GM12878 (cell line): Measurements from ENCODE around the gene SLC12A3. TPM values are rescaled to one million over a fixed set of nuclear protein-coding genes. Genes with fewer than 3 reads are reported as not detected.

ENCODE experiments used
- ATAC-seq: fragments of 200-7000 bp; cut with Tn5 transposase; 3 replicates; pipeline ENCODE4 v1.9.1; 2020; ENCODE audit warnings: mild to moderate bottlenecking, moderate library complexity
- BruUV-seq: library from RNA; stranded (reverse); fragments of 400-500 nt; replicated peaks from 2 replicates; lab custom pipeline; 2021; lab: Mats Ljungman, UMichigan
- CTCF ChIA-PET: fragments of 300-600 bp; sonication (Branson Sonifier 250); formaldehyde crosslinking; extraction: SDS; loops from one replicate; lab custom pipeline; 2021; ENCODE audit warnings: inconsistent platforms; lab: Yijun Ruan, JAX
- POLR2A ChIA-PET: fragments of 350-600 bp; formaldehyde crosslinking; extraction: SDS; loops from one replicate; lab custom pipeline; 2021; ENCODE audit warnings: inconsistent platforms; lab: Charles Lee
- RAD21 ChIA-PET: fragments of 300-600 bp; sonication (Branson Sonifier 250); formaldehyde crosslinking; loops from one replicate; lab custom pipeline; 2023; ENCODE audit warnings: antibody characterized with exemption; ENCODE audit not compliant: unreplicated experiment; lab: Charles Lee
- SMC1A ChIA-PET: fragments of 300-600 bp; sonication (Branson Sonifier 250); formaldehyde crosslinking; loops from one replicate; lab custom pipeline; 2023; ENCODE audit not compliant: unreplicated experiment, uncharacterized antibody; lab: Charles Lee
- DNase-seq: peaks from one replicate; pipeline ENCODE4 v3.0.0-alpha.2; 2011; ENCODE audit warnings: low read depth, low spot score
- FAIRE-seq: peaks from 3 replicates; lab custom pipeline; 2011; peaks lifted over from hg19 to GRCh38; lab: Jason Lieb, UNC
- H2AFZ ChIP-seq: 2 replicates; pipeline ENCODE4 v1.6.0; 2011; ENCODE audit warnings: low read depth, low read length, control low read depth; ENCODE audit not compliant: control insufficient read depth
- H3K27ac ChIP-seq: 2 replicates; pipeline ENCODE4 v1.5.1; 2011; ENCODE audit warnings: control low read depth; ENCODE audit not compliant: control insufficient read depth, insufficient read depth
- H3K27me3 ChIP-seq, 2 experiments: replicated peaks in 1 of 2; 2 replicates each; pipeline versions ENCODE4 v1.6.0 to v1.6.1; 2011; ENCODE audit warnings: low read length in 1 of 2; ENCODE audit not compliant: control insufficient read depth in 2 of 2, insufficient read depth in 2 of 2
- H3K36me3 ChIP-seq, 2 experiments: 2 replicates each; pipeline ENCODE4 v1.5.1; 2011; ENCODE audit warnings: low read length in 1 of 2; ENCODE audit not compliant: control insufficient read depth in 2 of 2, insufficient read depth in 2 of 2
- H3K4me1 ChIP-seq: 2 replicates; pipeline ENCODE4 v1.6.1; 2011; ENCODE audit warnings: mild to moderate bottlenecking, low read length, moderate library complexity, mixed read lengths; ENCODE audit not compliant: control insufficient read depth, insufficient read depth
- H3K4me2 ChIP-seq: 2 replicates; pipeline ENCODE4 v1.6.0; 2011; ENCODE audit warnings: control low read depth; ENCODE audit not compliant: control insufficient read depth, insufficient read depth
- H3K4me3 ChIP-seq: fragments of 200-600 bp; sonication (generic); 2 replicates; pipeline ENCODE4 v1.5.1; 2016
- H3K79me2 ChIP-seq: 2 replicates; pipeline ENCODE4 v1.6.0; 2011; ENCODE audit warnings: low read length; ENCODE audit not compliant: control insufficient read depth, insufficient read depth
- H3K9ac ChIP-seq: 2 replicates; pipeline ENCODE4 v1.8.0; 2011; ENCODE audit warnings: low read length, control low read depth, mixed read lengths; ENCODE audit not compliant: control insufficient read depth, insufficient read depth
- H3K9me3 ChIP-seq: replicated peaks from 3 replicates; pipeline ENCODE4 v1.5.1; 2011; ENCODE audit warnings: mild to moderate bottlenecking, low read length; ENCODE audit not compliant: control insufficient read depth, insufficient read depth
- H4K20me1 ChIP-seq: 2 replicates; pipeline ENCODE4 v1.6.0; 2011; ENCODE audit not compliant: control insufficient read depth, insufficient read depth
- BRCA1 ChIP-seq: IDR thresholded peaks from 2 replicates; pipeline ENCODE4 v1.6.1; 2011; ENCODE audit warnings: low read depth, low read length, improper control_type of control experiment
- EP300 ChIP-seq, 2 experiments: fragments of 150-350 bp in 1 of 2; IDR thresholded peaks; 2 replicates each; pipeline ENCODE4 v1.6.1; 2011 to 2012; ENCODE audit warnings: low read depth in 2 of 2, low read length in 2 of 2, borderline replicate concordance in 1 of 2, improper control_type of control experiment in 1 of 2, inconsistent platforms in 1 of 2; ENCODE audit not compliant: control insufficient read depth in 1 of 2
- FOXK2 ChIP-seq: fragments of 450-650 bp; IDR thresholded peaks from 2 replicates; pipeline ENCODE4 v1.6.1; 2017; ENCODE audit warnings: mild to moderate bottlenecking, moderate library complexity
- MTA3 ChIP-seq: IDR thresholded peaks from 2 replicates; pipeline ENCODE4 v1.6.1; 2012; ENCODE audit warnings: low read length, inconsistent platforms, borderline replicate concordance
- PAX8 ChIP-seq: fragments of 450-650 bp; IDR thresholded peaks from 2 replicates; pipeline ENCODE4 v1.6.1; 2017; ENCODE audit warnings: mild to moderate bottlenecking, moderate library complexity
- SUPT20H ChIP-seq: IDR thresholded peaks from 2 replicates; pipeline ENCODE4 v1.6.1; 2011; ENCODE audit warnings: low read depth, mild to moderate bottlenecking, low read length, moderate library complexity, borderline replicate concordance; ENCODE audit not compliant: control insufficient read depth
- TBL1XR1 ChIP-seq: IDR thresholded peaks from 2 replicates; pipeline ENCODE4 v1.6.1; 2012; ENCODE audit warnings: low read depth, low read length, improper control_type of control experiment
- ZBTB4 ChIP-seq: fragments of 450-650 bp; formaldehyde crosslinking; IDR thresholded peaks from 2 replicates; pipeline ENCODE4 v1.4.0; 2022; ENCODE audit warnings: mild to moderate bottlenecking, moderate library complexity
- ZNF274 ChIP-seq: IDR thresholded peaks from one replicate; pipeline ENCODE4 v1.8.0; 2011; ENCODE audit not compliant: insufficient read length, insufficient read depth
- ZSCAN29 ChIP-seq: fragments of 450-650 bp; IDR thresholded peaks from 2 replicates; pipeline ENCODE4 v1.6.1; 2017; ENCODE audit warnings: mild to moderate bottlenecking, moderate library complexity
- WGBS: methylation state at CpG from one replicate; pipeline ENCODE4 v1.1.6; 2016; ENCODE audit warnings: low lambda C conversion rate; ENCODE audit not compliant: insufficient replicate concordance, insufficient coverage; ENCODE audit errors: missing lambda C conversion rate; 5-methylcytosine and 5-hydroxymethylcytosine counted together
- in situ Hi-C: fragments of 300-500 bp; cut with MboI; formaldehyde crosslinking; loops from 9 replicates; pipeline ENCODE4 v1.14.3; 2018; ENCODE audit warnings: mixed read lengths
- intact Hi-C: fragments of 100-400 bp; cut with micrococcal nuclease; formaldehyde crosslinking; loops from one replicate; pipeline ENCODE4 v1.14.2; 2022; ENCODE audit not compliant: unreplicated experiment
- polyA plus RNA-seq, 11 experiments: library from polyadenylated mRNA; depleted of rRNA in 4 of 11; unstranded in 6 of 11; stranded (reverse) in 5 of 11; fragments of >200 nt; fragmentation: Nextera tagmentation in 4 of 11; fragmentation: Illumina TruSeq in 1 of 11; extraction: Ambion mirVana in 4 of 11; extraction: Trizol in 1 of 11; gene quantifications; 1 replicate in 1 of 11; 2 replicates in 10 of 11; pipeline versions ENCODE4 v1.2.1 to v1.2.3, GENCODE V29; 2011 to 2016; ENCODE audit warnings: inconsistent platforms in 2 of 11, missing spikeins in 2 of 11, low read depth in 1 of 11
- total RNA-seq, 4 experiments: library from RNA; depleted of rRNA in 3 of 4; stranded (reverse); fragments of >200 nt in 3 of 4; fragmentation: Illumina TruSeq in 1 of 4; extraction: Trizol in 1 of 4; gene quantifications; 2 replicates each; pipeline versions ENCODE4 v1.2.1 to v1.2.3, GENCODE V29; 2013 to 2021
- TF ChIP-seq, protein P1 (sequence below): IDR thresholded peaks from 2 replicates; pipeline ENCODE4 v1.6.1; 2011; ENCODE audit warnings: borderline replicate concordance, low read depth, mild to moderate bottlenecking, moderate library complexity, mixed read lengths, low read length; ENCODE audit not compliant: insufficient read depth; ENCODE audit errors: extremely low read length
- TF ChIP-seq, protein P2 (sequence below): fragments of 450-650 bp; IDR thresholded peaks from 2 replicates; pipeline ENCODE4 v1.6.1; 2016; ENCODE audit warnings: mild to moderate bottlenecking
- TF ChIP-seq, protein P3 (sequence below): fragments of 450-650 bp; IDR thresholded peaks from 2 replicates; pipeline ENCODE4 v1.6.1; 2014; ENCODE audit warnings: mild to moderate bottlenecking

SLC12A3 gene
- total and polyA plus RNA-seq, 10 of the 15 experiments (the other 5 are each of a cell fraction or from before 2014, with no cell fraction given): 0.05 to 6.3 (median 3.1) TPM

GRCh38 chr16:56936950-56937349 is 71.9 kb downstream of the SLC12A3 start (continued):
- TF ChIP-seq, protein P1, sequence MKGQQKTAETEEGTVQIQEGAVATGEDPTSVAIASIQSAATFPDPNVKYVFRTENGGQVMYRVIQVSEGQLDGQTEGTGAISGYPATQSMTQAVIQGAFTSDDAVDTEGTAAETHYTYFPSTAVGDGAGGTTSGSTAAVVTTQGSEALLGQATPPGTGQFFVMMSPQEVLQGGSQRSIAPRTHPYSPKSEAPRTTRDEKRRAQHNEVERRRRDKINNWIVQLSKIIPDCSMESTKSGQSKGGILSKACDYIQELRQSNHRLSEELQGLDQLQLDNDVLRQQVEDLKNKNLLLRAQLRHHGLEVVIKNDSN: no peak
- TF ChIP-seq SUPT20H (no peak), ZNF274 (no peak)

GRCh38 chr16:56938664-56939513 is 73.9 kb downstream of the SLC12A3 start:
- H3K36me3 ChIP-seq: peaks cover 12 to 44% of the 10 kb centered on the region in 2 experiments
- in situ Hi-C loops (no loop called here), intact Hi-C loops (loop anchor here (2.0 kb wide), 1 partner anchor 68 kb away; no protein-coding TSS in a partner anchor)
- ChIA-PET RAD21 (interaction anchor here (0.5 to 2.2 kb wide), 13 partner anchors 8 to 107 kb away, joined by 3 to 10 read pairs (median 3); no protein-coding TSS in a partner anchor), POLR2A (interaction anchor here (1.0 to 21.1 kb wide), 6 partner anchors 9 to 44 kb away, joined by 3 to 306 read pairs (median 13); no protein-coding TSS in a partner anchor), SMC1A (interaction anchor here (0.9 to 4.6 kb wide), 8 partner anchors 11 to 79 kb away, joined by 3 to 40 read pairs (median 5); no protein-coding TSS in a partner anchor), CTCF (interaction anchor here (0.6 to 1.6 kb wide), 10 partner anchors 9 to 146 kb away, joined by 3 to 7 read pairs (median 4); partner anchors contain the start of gene NLRC5)
- H3K79me2 ChIP-seq: peaks cover 35% of the 10 kb centered on the region
- H3K4me3 ChIP-seq: peak overlapping the region; percentile 24
- peaks cover 58% of the 10 kb centered on the region for H3K4me1 ChIP-seq
- no peak for DNase-seq
- peak overlapping the region; percentile 28 for H3K4me2 ChIP-seq
- H3K27ac ChIP-seq: peak overlapping the region; percentile 5
- 1% methylated on average over 8 of the region's 8 CpGs for WGBS
- no TSS peak for BruUV-seq
- FAIRE-seq: no peak
- ATAC-seq: peak; percentile 45
- H2AFZ ChIP-seq: no peak overlapping the region
- 0 out of 2 replicates have a peak overlapping the region, but pooled peaks have one; percentile 10 for H3K9ac ChIP-seq
- H3K9me3 ChIP-seq: no peaks in the 10 kb centered on the region
- no peaks in the 10 kb centered on the region for H3K27me3 ChIP-seq
- no peaks in the 10 kb centered on the region; the same call in 1 of the 2 replicates for H4K20me1 ChIP-seq
- peak; percentile 35 to 55; a peak in 2 of 4 replicates for TF ChIP-seq EP300 (IDR thresholded peaks at IDR 0.05; ENCODE audit: borderline replicate concordance in 1 of 2, control insufficient read depth in 1 of 2, low read depth in 2 of 2, low read length in 2 of 2)
- no peak for TF ChIP-seq ZSCAN29
- peak; percentile 51; the same call in 1 of the 2 replicates for TF ChIP-seq FOXK2
- no peak for TF ChIP-seq TBL1XR1
- TF ChIP-seq ZBTB4 (CRISPR knock-in tag): no peak
- TF ChIP-seq MTA3: no peak
- TF ChIP-seq, protein P2, sequence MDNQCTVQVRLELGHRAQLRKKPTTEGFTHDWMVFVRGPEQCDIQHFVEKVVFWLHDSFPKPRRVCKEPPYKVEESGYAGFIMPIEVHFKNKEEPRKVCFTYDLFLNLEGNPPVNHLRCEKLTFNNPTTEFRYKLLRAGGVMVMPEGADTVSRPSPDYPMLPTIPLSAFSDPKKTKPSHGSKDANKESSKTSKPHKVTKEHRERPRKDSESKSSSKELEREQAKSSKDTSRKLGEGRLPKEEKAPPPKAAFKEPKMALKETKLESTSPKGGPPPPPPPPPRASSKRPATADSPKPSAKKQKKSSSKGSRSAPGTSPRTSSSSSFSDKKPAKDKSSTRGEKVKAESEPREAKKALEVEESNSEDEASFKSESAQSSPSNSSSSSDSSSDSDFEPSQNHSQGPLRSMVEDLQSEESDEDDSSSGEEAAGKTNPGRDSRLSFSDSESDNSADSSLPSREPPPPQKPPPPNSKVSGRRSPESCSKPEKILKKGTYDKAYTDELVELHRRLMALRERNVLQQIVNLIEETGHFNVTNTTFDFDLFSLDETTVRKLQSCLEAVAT: peak; percentile 75
- TF ChIP-seq PAX8: no peak
- TF ChIP-seq, protein P3, sequence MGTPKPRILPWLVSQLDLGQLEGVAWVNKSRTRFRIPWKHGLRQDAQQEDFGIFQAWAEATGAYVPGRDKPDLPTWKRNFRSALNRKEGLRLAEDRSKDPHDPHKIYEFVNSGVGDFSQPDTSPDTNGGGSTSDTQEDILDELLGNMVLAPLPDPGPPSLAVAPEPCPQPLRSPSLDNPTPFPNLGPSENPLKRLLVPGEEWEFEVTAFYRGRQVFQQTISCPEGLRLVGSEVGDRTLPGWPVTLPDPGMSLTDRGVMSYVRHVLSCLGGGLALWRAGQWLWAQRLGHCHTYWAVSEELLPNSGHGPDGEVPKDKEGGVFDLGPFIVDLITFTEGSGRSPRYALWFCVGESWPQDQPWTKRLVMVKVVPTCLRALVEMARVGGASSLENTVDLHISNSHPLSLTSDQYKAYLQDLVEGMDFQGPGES: no peak
- TF ChIP-seq BRCA1: no peak
